Subcutaneous abdominal adipose tissue (tissue), 5 donors: ENCODE data around the gene C1orf159.

ENCODE experiments used
- H3K27ac ChIP-seq: one replicate; pipeline ENCODE4 v1.7.0; 2013; ENCODE audit warnings: low read depth, mild to moderate bottlenecking, inconsistent platforms, low read length, moderate library complexity
- H3K27me3 ChIP-seq, 5 donors: one replicate each; pipeline ENCODE4 v1.7.0; 2013; ENCODE audit warnings: low read length in 5 of 5, inconsistent platforms in 1 of 5; ENCODE audit not compliant: control insufficient read depth in 5 of 5, insufficient read depth in 4 of 5
- H3K36me3 ChIP-seq, 5 donors: one replicate each; pipeline ENCODE4 v1.7.0; 2013; ENCODE audit warnings: low read length in 5 of 5; ENCODE audit not compliant: control insufficient read depth in 5 of 5, insufficient read depth in 5 of 5
- H3K4me1 ChIP-seq, 5 donors: one replicate each; pipeline ENCODE4 v1.7.0; 2013; ENCODE audit warnings: low read length in 5 of 5, mild to moderate bottlenecking in 3 of 5, moderate library complexity in 1 of 5; ENCODE audit not compliant: control insufficient read depth in 5 of 5, insufficient read depth in 5 of 5
- H3K4me3 ChIP-seq, 5 donors: one replicate each; pipeline ENCODE4 v1.7.0; 2013; ENCODE audit warnings: low read length in 5 of 5, low read depth in 1 of 5
- H3K9ac ChIP-seq, 5 donors: one replicate each; pipeline ENCODE4 v1.7.0; 2013; ENCODE audit warnings: low read length in 5 of 5, mild to moderate bottlenecking in 4 of 5, moderate library complexity in 3 of 5
- H3K9me3 ChIP-seq, 5 donors: one replicate each; pipeline ENCODE4 v1.7.0; 2013; ENCODE audit warnings: low read length in 5 of 5; ENCODE audit not compliant: control insufficient read depth in 5 of 5
- donor health status: healthy.
- donor health status: healthy.
- donor health status: healthy.
- donor health status: healthy.
- donor health status: healthy.

The C1orf159 gene

GRCh38 chr1:1047407-1047806, 68.5 kb downstream of the C1orf159 start:
- H3K36me3 ChIP-seq: peaks cover 0 to 45% (median 10%) of the 10 kb centered on the region in 5 donors
- no peaks in the 10 kb centered on the region for H3K9me3 ChIP-seq
- H3K9ac ChIP-seq: no peak overlapping the region
- no peaks in the 10 kb centered on the region for H3K4me1 ChIP-seq
- H3K27me3 ChIP-seq: no peaks in the 10 kb centered on the region
- H3K27ac ChIP-seq: no peak overlapping the region
- H3K4me3 ChIP-seq: no peak overlapping the region

- Histone ChIP-seq H3K27ac (no peak overlapping the region), H3K4me3 (no peak overlapping the region), H3K9me3 (no peaks in the 10 kb centered on the region), H3K9ac (no peak overlapping the region), H3K36me3 (peaks cover 0 to 43% (median 10%) of the 10 kb centered on the region in 5 donors), H3K4me1 (no peaks in the 10 kb centered on the region), H3K27me3 (no peaks in the 10 kb centered on the region)
These were observed 69.1 kb downstream of the C1orf159 start for GRCh38 chr1:1046767-1047166.

- Histone ChIP-seq H3K27me3 (no peaks in the 10 kb centered on the region), H3K27ac (no peak overlapping the region), H3K9me3 (no peaks in the 10 kb centered on the region), H3K36me3 (peaks cover 0 to 38% (median 10%) of the 10 kb centered on the region in 5 donors), H3K4me1 (no peaks in the 10 kb centered on the region), H3K9ac (no peak overlapping the region), H3K4me3 (no peak overlapping the region)
These were observed 69.6 kb downstream of the C1orf159 start for GRCh38 chr1:1046243-1046642.

- no peak overlapping the region for H3K9ac ChIP-seq
- peaks cover 0 to 31% (median 10%) of the 10 kb centered on the region in 5 donors for H3K36me3 ChIP-seq
- peaks cover 0 to 5% (median 5%) of the 10 kb centered on the region in 5 donors for H3K4me1 ChIP-seq
- no peaks in the 10 kb centered on the region for H3K9me3 ChIP-seq
- H3K4me3 ChIP-seq: no peak overlapping the region
- peaks cover 0 to 4% (median 0%) of the 10 kb centered on the region in 5 donors for H3K27me3 ChIP-seq
- no peak overlapping the region for H3K27ac ChIP-seq
These were observed 70.8 kb downstream of the C1orf159 start for GRCh38 chr1:1045129-1045528.

- no peaks in the 10 kb centered on the region for H3K9me3 ChIP-seq
- peaks cover 0 to 31% (median 10%) of the 10 kb centered on the region in 5 donors for H3K36me3 ChIP-seq
- peaks cover 2 to 8% (median 5%) of the 10 kb centered on the region in 5 donors for H3K27me3 ChIP-seq
- no peak overlapping the region for H3K4me3 ChIP-seq
- H3K27ac ChIP-seq: no peak overlapping the region
- peaks cover 0 to 11% (median 10%) of the 10 kb centered on the region in 5 donors for H3K4me1 ChIP-seq
- H3K9ac ChIP-seq: no peak overlapping the region
These were observed 71.3 kb downstream of the C1orf159 start for GRCh38 chr1:1044455-1045078.

GRCh38 chr1:1043921-1044320, 72.0 kb downstream of the C1orf159 start:
- Histone ChIP-seq H3K4me3 (no peak overlapping the region), H3K9ac (no peak overlapping the region), H3K27me3 (peaks cover 3 to 14% (median 8%) of the 10 kb centered on the region in 5 donors), H3K4me1 (peaks cover 0 to 13% (median 10%) of the 10 kb centered on the region in 5 donors), H3K9me3 (no peaks in the 10 kb centered on the region), H3K27ac (no peak overlapping the region), H3K36me3 (peaks cover 0 to 31% (median 10%) of the 10 kb centered on the region in 5 donors)

GRCh38 chr1:1043411-1043810, 72.5 kb downstream of the C1orf159 start:
- Histone ChIP-seq H3K9ac (no peak overlapping the region), H3K9me3 (no peaks in the 10 kb centered on the region), H3K27ac (no peak overlapping the region), H3K4me1 (peaks cover 0 to 13% (median 10%) of the 10 kb centered on the region in 5 donors), H3K4me3 (no peak overlapping the region), H3K27me3 (peaks cover 7 to 19% (median 12%) of the 10 kb centered on the region in 5 donors), H3K36me3 (peaks cover 0 to 31% (median 10%) of the 10 kb centered on the region in 5 donors)

GRCh38 chr1:1042835-1043234, 73.1 kb downstream of the C1orf159 start:
- H3K36me3 ChIP-seq: peaks cover 0 to 31% (median 10%) of the 10 kb centered on the region in 5 donors

GRCh38 chr1:1041873-1042272, 74.0 kb downstream of the C1orf159 start:
- Histone ChIP-seq H3K4me1 (peaks cover 0 to 13% (median 10%) of the 10 kb centered on the region in 5 donors), H3K4me3 (no peak overlapping the region), H3K9me3 (no peaks in the 10 kb centered on the region), H3K27me3 (peaks cover 11 to 31% (median 24%) of the 10 kb centered on the region in 5 donors), H3K9ac (no peak overlapping the region), H3K36me3 (peaks cover 0 to 25% (median 6%) of the 10 kb centered on the region in 5 donors), H3K27ac (no peak overlapping the region)

More at GRCh38 chr1:1042835-1043234, 73.1 kb downstream of the C1orf159 start:
- Histone ChIP-seq H3K27me3 (peaks cover 11 to 24% (median 15%) of the 10 kb centered on the region in 5 donors), H3K4me3 (no peak overlapping the region), H3K4me1 (peaks cover 0 to 13% (median 10%) of the 10 kb centered on the region in 5 donors), H3K9me3 (no peaks in the 10 kb centered on the region), H3K9ac (no peak overlapping the region), H3K27ac (no peak overlapping the region)

- Histone ChIP-seq H3K36me3 (peaks cover 0 to 22% (median 4%) of the 10 kb centered on the region in 5 donors), H3K9me3 (no peaks in the 10 kb centered on the region)
These were observed 74.8 kb downstream of the C1orf159 start for GRCh38 chr1:1041092-1041523.

More at GRCh38 chr1:1041092-1041523, 74.8 kb downstream of the C1orf159 start:
- Histone ChIP-seq H3K4me3 (no peak overlapping the region), H3K9ac (no peak overlapping the region), H3K27me3 (peaks cover 11 to 35% (median 28%) of the 10 kb centered on the region in 5 donors), H3K27ac (no peak overlapping the region), H3K4me1 (peaks cover 0 to 13% (median 10%) of the 10 kb centered on the region in 5 donors)
